HTERT RPE-1 (cell line): Measurements from ENCODE around the gene CLPSL1.

ENCODE experiments used
- in situ Hi-C: fragments of 300-500 bp; cut with MboI; formaldehyde crosslinking; loops from 4 replicates; pipeline ENCODE4 v1.14.3; 2020; ENCODE audit warnings: low sequenced_read_pairs

Gene CLPSL1

DNA sequence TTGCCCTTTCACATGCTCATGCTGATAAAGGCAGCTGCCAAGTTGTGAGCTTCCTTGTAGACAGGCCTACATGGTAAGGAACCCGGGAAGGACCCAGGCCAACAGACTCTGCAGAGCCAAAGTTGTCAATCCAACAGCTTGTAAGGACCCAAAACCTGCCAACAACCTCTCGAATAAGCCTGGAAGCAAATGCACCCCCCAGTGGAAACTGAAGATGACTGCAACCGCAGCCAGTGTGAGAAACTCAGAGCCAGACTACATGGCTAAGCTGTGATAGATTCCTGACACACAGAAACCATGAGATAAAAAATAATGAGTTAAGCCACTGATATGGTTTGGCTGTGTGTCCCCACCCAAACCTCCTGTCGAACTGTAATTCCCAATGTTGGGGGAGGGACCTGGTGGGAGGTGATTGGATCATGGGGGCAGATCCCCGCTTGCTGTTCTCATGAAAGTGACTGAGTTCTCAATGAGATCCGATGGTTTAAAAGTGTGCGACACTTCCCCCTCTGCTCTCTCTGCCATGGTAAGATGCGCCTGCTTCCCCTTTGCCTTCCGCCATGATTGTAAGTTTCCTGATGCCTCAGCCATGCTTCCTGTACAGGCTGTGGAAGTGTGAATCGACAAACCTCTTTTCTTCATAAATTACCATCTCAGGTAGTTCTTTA, 23.2 kb upstream of the CLPSL1 start:
- in situ Hi-C loops = no loop called here

DNA sequence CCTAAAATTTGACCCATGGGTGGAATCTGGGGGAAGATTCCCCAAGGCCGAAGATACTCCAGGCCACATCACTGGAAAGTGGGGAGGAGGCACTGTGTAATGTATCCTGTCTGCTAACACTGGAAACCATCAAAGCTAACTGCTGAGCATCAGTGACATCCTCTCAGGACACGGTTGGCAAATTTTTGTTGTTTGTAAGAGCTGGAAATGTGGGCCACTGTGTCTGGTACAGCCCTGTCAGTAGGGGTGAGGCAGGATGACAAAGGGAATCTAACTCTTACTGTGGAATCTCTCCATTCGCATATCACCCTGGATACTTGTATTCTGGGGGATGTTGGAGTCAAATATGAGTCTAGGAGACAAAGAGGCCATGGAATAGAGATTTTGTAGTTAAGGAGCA, 21.4 kb upstream of the CLPSL1 start:
- in situ Hi-C loops = no loop called here

DNA sequence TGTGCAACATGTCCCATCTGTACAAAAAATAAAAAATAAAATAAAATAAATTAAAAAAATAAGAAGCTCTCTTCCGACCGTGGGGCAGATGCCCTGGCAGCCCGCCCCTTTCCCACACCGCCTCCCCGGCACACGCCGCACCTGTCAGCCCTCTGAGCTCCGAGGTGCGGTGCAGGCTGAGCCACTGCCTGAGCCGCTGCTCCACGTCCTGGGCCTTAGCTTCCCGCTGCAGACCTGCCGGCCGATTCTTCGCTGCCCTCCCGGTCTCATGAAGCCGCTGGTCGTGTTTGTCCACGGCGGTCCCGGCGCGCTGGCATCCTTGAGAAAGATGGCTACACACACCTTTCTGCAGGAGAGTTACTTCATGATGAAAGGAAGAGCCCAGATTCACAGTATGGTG, 15.1 kb upstream of the CLPSL1 start:
- in situ Hi-C loops = no loop called here

DNA sequence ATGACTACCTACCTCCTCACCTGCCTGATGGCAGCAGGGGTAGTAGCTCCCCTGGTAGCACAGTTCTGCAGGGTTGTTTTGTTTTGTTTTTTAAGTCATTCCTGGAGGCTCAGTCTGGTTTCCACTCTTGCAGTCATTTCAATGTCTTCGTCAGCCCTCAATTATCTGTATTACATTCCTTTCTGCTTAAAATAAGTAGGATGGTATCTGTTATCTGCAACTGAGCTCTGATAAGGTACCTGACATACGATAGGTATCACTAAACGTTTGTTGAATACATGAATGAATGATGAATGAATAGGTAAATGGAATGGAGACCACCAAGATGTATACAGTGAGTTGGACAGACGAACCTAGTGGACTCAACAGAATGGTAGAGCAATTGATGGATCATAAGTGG, 11.6 kb upstream of the CLPSL1 start:
- in situ Hi-C loops = no loop called here

DNA sequence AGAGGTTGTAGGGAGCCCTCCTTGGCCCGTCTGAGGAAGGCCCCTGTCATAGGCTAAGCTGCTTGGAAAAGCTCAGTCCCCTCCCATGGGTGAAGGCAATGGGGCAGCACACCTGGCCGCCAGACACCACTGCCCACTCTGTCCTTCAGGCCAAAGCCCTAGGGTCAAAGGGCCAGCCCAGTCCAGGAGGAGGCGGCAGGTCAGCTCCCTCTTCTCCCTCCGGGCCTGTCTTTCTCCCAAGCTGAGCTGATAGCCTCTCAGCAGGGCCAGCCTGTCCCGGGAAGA, 9.5 kb upstream of the CLPSL1 start:
- in situ Hi-C loops = no loop called here

DNA sequence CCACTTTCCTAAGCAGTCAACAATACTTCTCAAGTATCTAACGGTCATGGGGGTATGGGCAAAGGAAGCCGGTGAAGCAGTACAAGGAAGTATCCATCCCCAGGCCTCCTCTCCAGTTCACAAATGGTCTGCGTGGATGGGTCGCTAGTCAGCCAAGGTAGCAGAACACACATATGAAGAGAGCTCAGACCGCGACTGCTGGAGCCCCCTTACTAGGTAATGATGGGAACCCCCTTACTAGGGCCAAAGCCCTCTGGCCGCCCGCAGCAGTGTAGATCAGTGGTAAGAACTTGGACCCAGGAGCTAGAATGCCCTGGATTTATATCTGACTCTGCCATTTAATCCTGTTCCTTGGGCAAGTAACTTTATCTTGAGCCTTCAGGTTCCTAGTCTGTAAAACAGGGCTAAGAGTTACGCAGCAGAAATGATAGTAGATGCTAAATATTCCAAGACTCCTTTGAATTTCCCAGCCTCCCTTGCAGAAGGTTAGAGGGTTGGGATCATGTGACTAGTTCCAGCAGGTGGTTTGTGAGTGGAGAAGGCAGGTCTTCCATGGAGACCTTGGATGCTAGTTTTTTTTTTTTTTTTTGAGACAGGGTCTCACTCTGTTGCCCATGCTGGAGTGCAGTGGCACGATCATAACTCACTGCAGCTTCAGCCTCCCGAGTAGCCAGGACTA, 6.6 kb upstream of the CLPSL1 start:
- in situ Hi-C loops = no loop called here

DNA sequence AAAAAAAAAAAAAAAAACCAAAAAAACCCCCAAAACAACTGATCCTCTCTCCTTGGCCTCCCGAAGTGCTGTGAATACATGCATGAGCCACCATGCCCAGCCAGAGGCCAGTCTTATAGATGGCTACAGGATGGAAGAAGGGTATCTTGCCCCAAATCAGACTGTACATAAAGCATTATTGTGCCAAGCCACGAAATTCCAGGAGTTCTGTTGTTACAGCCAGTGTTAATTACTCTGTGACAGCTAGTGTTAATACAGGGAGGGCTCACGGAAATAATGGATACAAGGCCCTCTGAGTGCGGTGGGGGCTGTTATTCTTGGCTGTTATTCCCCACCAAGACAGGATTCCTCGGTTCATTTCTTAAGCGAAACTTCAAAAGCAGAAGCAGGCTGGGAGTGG, 5.8 kb upstream of the CLPSL1 start:
- in situ Hi-C loops = no loop called here

DNA sequence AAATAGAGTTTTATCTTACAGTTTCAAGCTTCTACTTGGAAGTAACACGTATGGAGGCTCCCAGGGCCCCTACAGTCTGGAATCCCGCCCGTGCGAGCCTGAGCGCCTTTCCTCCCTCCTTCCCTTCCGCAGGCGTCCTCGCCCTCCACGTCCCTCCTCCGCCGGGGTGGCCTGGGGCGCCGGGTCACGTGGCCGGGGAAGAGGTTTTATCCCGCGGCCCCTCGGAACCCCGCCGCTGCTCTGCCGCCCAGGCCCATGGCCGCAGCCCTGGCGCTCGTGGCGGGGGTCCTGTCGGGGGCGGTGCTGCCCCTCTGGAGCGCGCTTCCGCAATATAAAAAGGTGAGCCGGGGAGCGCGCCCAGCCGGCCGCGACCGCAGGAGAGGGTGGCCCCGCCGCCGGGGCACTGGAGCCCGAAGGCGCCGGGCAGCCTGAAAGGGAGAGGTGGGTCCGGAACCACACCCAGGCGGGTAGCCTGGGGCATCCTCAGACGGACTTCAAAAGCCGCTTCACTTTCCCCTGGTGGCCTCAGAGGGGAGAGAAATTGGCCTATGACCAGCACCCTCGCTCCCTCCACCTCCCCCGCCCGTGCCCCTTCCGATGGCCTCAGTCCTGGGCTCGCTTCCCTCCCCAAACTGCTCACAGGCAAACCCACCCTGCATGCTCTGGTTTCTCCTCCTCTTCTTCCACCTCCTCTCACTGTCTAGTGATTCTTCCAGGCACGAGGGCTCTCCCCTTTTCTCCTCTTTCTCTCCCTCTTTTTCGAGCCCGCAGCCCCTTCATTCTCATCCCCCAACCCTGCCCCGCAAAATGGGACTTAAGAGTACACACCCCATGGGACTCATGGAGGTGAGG, 4.2 kb upstream of the CLPSL1 start, which contains the start of gene CLPSL2:
CLPSL2 (plus strand) TSS at position 235 of the 852 bp plus-strand sequence; CDS start at position 256, 21 bp downstream.
- in situ Hi-C loops = no loop called here

DNA sequence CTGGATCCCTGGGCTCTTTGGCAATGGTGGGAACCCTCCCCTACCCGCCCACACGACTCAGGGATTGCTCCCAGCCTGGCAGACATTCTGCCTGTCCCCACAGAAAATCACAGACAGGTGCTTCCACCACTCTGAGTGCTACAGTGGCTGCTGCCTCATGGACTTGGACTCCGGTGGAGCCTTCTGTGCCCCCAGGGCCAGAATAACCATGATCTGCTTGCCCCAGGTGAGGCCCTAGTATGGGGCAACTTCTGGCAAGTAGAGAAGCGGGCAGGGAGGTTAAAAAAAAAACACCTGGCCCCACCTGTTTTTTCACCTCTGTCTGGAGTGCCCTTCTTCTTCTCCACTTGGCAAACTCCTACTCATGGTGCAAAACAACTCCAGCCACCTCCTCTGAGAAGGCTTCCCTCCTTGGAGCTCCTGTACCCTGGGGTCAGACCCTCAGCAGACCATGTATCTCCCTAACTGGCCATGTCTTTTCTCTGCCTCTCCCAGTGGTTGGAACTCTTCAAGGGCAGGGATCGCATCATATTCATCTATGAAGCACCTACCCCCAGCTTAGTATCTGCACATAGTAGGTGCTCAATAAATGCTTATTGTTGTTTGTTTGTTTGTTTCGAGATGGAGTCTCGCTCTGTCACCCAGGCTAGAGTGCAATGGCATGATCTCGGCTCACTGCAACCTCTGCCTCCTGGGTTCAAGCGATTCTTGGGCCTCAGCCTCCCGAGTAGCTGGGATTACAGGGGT, 3.3 kb upstream of the CLPSL1 start:
- in situ Hi-C loops = no loop called here

DNA sequence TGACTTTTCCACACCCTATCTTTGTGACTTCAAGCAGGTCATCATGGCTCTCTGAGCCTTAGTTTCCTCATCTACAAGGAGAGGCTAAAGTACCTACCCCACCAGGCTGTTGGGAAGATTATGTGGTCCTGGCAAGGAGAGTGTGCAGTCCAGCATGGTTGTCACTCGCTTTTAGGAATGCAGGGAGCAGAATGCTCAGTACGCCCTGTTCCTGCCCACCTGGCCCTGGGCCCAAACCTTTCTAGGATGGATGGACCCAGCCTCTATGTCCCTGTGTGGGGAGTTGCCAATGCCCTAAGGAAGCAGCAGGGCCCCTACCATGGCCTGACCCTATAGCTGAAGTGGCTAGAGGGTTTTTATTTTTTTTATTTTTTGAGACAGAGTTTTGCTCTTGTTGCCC, 2.4 kb upstream of the CLPSL1 start:
- in situ Hi-C loops = no loop called here

DNA sequence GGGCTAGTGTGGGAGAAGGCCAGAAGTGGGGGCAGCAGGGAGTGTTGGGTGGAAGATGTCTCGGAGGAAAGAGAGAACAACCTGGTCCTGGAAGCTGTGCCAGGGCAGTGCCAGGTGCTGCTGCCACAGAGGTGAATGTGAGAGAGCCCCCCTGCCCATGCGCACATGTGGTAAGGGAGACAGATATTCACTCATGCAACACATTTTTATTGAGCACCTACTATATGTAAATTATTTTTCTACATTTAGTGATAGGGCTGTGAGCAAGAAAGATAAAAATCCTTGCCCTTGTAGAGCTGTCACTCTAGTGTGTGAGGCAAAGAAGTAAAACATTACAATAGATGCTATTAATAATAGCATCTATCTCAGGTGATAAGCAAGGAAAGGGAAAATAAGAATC, 471 bp downstream of the CLPSL1 start:
- in situ Hi-C loops = no loop called here

DNA sequence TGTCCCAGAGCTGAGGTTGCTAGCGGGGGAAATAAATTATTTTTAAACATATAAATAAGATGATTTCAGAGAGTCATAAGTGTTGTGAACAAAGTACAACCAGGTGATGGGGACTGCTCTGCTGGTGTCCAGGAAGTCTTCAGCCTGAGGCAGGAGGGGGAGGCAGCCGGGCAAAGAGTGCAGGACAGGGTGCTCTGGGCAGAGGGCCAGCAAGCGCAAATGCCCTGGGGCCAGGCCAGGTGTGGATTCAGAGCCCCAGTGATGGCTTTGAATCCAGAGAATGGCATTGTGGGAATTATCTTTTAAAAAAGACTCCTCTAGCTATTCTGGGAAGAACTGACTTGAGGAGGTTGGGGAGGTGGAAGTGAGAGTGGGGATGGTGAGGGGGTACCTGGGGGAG, 1.6 kb downstream of the CLPSL1 start:
- in situ Hi-C loops = no loop called here

DNA sequence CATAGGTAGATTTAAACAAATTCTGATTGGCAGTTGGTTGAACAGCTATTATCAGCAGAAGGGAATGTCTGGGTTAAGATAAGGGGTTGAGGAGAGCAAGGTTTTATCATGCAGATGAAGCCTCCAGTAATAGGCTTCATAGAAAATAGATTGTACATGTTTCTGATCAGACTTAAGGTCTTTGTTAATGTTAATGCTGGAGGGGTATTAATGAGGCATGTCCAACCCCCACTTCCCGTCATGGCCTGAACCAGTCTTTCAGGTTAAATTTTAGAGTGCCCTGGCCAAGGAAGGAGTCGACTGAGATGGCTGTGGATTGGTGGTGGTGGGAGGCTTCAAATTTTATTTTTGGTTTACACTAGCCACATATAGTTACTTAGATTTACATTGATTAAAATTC, 3.4 kb downstream of the CLPSL1 start:
- in situ Hi-C loops = no loop called here

DNA sequence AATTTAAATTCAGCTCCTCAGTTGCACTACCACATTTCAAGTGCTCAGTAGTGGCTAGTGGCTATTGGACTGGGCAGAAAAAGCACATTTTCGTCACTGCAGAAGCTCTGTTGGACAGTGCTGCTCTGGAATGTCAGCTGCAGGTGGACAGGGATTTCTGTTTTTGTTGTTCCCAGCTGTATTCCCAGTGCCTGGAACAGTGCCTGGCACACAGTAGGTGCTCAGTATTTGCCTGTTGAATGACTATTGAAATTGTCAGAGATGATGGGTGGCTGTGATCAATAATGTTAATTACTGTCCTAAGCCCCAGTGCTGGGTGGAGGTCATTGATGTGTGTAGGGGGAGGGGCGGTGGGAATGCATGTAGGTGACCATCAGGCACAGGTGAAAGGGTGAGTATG, 5.5 kb downstream of the CLPSL1 start:
- in situ Hi-C loops = no loop called here

DNA sequence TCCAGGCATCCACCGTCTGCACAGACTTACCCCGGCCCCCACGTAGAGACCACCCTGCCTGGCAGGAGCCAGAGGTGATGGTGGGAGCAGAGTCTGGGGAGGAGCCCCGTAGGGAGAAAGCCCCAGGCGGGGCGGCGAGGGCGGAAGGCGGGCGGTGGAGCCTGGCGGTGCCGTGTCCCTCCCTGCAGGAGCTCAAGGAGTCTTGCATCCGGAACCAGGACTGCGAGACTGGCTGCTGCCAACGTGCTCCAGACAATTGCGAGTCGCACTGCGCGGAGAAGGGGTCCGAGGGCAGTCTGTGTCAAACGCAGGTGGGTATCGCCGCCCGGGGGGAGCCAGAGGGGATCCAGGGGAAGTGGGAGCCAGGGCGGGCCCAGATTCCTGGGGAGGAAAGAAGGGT, 6.0 kb downstream of the CLPSL1 start:
- in situ Hi-C loops = no loop called here

DNA sequence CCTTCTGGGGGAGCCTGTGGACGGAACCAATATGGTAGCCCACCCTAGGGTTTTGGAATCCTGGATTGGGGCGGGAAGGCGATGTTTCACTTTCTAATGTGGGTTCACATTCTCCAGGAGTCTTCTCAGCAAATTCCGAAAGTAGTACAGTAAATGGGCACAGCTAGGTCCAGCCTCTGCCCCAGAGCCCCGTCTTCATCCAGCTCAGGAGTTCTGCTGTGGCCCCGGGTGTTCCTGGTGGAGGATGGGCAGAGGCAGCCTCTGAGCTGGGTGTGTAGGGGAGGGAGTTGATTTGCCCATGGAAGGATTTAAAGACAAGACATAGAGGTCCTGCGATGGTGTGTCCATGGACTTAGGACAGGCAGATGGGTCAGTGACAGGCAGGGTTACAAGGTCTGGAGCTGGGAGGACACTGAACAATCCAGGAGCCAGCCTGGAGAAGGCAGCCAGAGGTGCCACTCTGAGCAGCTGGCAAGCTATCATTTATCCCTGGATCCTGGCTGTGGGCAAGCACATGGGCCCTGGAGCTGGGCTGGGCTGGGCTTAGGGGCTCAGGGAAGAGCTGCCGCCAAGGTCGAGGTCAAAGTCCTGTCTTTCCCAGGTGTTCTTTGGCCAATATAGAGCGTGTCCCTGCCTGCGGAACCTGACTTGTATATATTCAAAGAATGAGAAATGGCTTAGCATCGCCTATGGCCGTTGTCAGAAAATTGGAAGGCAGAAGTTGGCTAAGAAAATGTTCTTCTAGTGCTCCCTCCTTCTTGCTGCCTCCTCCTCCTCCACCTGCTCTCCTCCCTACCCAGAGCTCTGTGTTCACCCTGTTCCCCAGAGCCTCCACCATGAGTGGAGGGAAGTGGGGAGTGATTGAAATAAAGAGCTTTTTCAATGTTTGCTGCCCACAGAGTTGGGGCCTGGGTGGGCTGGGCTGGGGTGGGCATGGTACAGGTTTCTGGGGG, 6.7 kb downstream of the CLPSL1 start:
- in situ Hi-C loops = no loop called here

DNA sequence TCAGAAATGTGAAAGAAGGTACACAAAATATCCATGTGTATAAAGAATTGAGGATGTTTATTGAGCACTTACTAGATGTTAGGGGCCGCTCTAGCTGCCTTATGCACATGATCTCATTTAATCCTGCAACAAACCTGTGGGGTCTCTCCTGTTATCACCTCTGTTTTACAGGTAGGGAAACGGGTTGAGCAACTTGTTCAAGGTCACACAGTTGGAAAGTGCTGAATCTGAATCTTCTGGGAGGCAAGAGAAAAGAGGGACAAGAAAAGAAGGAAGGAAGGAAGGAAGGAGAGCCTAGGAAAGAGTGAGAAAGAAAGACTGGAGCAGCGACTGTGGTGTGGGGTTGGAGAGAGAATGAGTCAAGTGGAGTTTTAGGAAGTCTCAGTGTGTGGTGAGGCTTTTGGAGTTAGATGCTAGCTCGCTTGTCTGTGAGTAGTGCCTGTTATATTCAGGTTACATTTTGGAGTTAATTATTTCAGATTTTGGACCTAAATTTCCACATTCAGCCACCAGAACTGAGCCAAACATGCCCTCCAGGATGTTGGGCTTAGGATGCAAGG, 7.7 kb downstream of the CLPSL1 start:
- in situ Hi-C loops = no loop called here

DNA sequence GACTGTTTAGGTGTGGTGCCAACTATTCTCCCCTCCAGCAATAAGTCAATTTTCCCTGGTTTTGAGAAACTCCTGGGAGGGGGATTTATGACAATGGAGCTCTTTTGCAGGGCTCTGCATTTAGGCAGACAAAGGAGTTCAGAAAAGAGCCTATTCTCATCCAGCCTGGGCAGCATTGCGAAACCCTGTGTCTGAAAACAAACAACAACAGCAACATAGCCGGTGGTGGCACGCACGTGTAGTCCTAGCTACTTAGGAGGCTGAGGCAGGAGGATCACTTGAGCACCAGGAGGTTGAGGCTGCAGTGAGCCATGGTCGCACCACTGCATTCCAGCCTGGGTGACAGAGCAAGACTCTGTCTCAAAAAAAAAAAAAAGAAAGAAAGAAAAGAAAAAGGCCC, 9.9 kb downstream of the CLPSL1 start:
- in situ Hi-C loops = no loop called here

DNA sequence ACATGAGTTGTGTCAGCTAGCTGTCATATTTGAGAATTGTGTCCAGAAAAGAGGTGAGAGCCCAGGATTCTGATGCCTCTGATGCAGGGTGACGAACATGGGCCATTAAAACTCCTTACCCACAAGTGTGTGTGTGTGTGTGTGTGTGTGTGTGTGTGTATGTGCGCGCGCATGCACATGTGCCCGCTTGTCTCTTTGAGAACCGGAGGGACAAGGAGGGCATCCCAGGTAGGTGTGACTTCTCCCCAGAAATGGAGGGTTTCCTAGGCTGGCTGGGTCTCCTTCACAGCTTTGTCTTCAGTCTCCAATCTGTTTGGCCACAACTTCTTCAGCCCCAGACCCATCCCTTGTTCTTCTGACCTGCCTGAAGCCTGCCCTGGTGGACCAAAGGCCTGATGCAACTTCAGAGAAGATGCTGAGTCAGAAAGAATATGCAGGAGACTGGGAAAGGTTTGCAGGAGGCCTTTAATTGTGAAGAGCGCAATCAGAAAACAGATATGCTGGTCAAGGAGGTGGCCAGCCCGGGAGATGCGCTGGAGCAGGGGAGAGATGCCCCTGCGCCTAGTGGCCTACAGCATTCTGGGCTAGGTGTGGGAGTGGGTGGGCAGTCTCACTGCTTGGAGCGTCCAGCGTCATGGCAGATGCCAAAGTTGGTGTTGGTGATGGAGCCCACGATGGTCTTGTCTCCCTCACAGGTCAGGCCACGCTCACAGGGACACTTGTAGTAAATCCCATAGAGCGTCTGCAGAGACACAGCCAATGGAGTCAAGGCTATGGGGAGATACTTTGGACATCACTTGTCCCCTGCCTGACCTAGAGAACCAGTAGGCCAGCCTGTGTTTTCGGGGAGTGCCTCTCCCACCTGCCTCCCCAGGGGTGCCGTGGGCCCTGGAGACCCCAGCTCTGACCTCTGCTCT, 14.0 kb downstream of the CLPSL1 start:
- in situ Hi-C loops = no loop called here
